Measurements from ENCODE around the gene POLE3.
A peak's percentile ranks its signal among the peaks of the same experiment; 100 is the strongest.
"Not testable (repeated sequence)": the region's sequence is repeated elsewhere in the genome, so short reads cannot be mapped to it uniquely, and the experiment has no call there.

POLE3 gene

GRCh38 chr9:113403646-113404045 lies 6.8 kb downstream of the POLE3 start:
- no peak for DNase-seq (ENCODE audit: low read depth in 2 of 2)

DNA sequence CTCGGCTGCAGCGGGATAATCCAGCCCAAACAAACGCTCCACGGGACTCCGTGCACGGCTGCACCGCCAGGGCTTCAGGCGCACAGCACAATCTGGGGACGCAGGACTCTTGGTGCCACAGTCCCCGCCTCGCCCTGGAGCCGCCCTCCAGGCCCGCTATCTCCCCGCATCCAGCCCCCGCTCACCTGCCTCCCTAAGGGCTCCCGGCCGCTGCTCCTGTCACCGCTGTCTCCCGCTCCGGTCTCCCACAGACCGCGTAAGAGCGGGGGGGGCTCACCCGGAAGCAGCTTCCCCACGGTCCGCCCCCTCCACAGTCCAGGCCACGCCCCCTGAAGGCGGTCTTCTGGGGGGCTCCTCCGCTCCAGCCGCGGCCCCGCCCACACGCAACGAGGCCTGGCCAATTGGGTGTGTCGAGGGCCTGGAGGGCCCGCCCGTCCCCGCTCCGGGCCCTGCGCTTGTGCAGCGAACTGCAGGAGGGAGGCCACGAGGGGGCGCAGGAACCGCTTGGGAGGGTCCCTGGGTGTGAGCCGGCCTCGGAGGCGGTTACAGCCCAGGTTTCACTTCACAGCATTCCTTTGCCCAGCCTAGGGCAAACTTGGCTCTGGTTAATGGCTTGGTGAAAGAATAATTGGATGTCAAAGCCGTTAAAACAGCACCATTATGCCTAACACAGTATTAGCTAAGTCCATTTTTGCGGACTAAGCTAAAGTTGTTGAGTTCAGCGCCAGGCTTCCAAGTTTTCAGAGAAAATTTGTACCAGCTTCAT lies 9.3 kb downstream of the POLE3 start, which contains the start of gene ALAD:
TSS of gene ALAD (minus strand) at position 258 of the 766 bp plus-strand sequence. CDS start 7,725 bp downstream, outside the sequence.
- DNase-seq (ENCODE audit: low read depth in 2 of 2) = peak; percentile 97 to 99

DNA sequence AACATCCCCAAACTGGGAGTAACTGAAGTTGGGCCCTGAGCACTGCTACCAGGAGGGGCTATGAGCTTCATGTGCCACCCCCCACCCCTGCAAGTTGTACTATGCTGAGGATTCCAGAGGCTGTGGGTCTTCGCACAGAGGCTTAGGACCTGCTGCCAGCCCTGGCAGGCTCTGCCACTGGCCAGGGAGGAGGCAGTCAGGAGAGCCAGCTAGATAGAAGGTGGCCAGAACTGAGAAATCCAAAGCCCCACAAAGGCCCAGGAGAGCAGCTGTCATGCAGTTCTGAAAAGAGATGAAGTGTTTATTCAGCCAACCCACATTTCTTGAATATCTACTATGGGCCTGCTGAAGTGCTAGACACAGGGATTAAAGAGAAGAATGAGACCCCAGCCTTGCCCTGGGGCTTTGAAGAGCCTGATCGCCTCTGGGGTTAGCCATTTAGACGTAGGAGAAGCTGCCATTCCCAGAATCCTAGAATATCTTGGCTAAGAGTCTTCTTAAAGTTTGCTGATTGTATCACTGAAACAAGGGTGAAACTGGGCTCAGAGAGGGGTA lies 10.8 kb downstream of the POLE3 start:
- DNase-seq (ENCODE audit: low read depth in 2 of 2) = no peak

DNA sequence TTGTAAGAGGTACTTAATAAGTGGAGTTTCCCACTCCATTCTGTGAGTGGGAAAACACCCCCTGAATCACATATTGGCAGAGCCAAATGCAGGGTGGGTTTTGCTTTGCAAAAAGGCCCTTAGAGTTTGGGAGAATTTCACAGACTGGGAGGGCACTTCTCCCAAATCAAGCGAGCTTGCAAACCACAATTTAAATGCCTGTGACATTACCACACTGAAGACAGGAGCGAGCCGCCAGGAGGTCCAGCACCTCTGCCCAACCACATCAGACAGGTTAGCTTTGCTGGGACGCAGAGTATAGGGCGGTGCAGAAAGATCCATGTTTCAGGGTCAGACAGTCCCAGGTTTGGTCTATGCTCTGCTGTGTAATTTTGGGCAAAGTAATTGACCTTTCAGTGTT lies 11.7 kb downstream of the POLE3 start:
- no peak for DNase-seq (ENCODE audit: low read depth in 2 of 2)

DNA sequence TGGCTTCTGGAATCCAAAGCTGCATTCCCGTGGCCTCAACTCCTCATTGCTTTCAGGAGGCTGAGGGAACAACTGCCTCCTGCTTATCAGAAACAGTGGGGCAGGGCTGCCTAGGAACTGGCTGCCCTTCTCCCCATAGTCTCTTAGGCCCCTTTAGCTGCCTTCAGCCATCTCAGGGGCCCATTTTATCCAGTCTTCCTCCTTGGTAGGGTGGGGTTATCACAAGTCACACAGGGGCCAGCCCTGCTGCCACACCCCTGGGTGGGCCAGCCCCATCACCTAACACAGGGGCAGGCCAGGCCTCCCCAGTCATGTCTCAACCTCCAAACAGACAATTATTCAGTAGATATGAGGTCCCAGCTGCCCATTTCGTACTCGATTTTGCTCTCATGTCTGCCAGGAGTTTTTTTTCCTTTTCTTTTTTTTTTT lies 13.3 kb downstream of the POLE3 start:
- DNase-seq (ENCODE audit: low read depth in 2 of 2) = no peak

DNA sequence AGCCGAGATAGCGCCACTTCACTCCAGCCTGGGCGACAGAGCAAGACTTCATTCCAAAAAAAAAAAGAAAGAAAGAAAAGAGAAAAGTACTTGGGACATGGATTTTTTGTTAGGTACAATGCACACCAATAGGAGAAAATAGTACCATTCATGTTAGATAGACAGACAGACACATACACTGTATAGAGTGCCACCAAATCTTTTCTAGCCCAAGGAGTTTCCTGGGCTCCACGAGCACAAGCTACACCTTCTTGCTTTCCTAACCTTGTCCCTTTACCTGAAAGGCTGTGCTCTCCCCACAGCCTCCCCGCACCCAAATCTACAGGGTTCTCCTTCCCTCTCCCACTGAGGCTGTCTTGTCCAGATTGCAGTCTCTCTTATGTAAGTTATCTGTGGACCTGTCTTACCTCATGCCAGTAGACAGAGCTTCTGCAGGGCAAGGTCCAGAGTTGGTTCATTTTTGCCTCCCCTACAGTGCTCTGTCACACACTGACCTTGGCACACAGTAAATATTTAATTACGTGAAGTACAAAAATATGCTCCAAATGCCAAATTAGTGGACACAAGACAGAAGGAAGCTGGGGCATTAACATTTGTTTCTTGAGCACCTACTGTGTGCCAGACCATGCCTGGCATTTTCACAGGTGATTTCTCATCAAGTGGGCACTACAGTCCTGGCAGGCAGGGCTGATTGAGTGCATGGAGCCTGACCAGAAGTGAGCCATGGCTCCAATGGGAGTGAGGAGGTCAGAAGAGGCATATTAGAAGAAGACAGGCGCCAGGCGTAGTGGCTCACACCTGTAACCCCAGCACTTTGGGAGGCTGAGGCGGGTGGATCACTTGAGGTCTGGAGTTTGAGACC lies 15.2 kb downstream of the POLE3 start:
- no peak for DNase-seq (ENCODE audit: low read depth in 2 of 2)

- DNase-seq (ENCODE audit: low read depth in 2 of 2) = no peak
These were observed 17.2 kb downstream of the POLE3 start for GRCh38 chr9:113393281-113393680.

DNA sequence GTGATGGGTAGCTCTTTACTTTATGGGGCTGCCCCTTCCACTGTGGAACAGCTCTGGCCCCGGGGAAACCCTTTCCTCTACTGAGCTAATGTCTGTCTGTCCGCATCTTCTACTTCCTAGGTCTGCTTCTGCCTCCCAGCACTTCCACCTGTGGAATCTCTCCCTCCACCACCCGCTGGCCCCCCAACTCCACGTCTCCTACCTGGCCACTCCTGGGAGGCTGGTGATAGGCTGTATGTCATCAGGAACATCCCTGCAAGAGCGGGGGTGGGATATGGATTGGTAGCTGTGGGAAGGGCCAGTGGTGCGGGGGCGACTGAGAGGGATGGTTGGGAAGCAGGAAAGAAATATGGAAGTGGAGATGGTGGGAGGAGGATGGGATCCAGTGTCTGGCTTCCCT lies 18.6 kb downstream of the POLE3 start:
- DNase-seq (ENCODE audit: low read depth in 2 of 2) = no peak

- no peak for DNase-seq (ENCODE audit: low read depth in 2 of 2)
These were observed 20.1 kb downstream of the POLE3 start for GRCh38 chr9:113390192-113390960.

- no peak for DNase-seq (ENCODE audit: low read depth in 2 of 2)
These were observed 21.0 kb downstream of the POLE3 start for GRCh38 chr9:113389451-113389850.

- no peak for DNase-seq (ENCODE audit: low read depth in 2 of 2)
These were observed 21.6 kb downstream of the POLE3 start for GRCh38 chr9:113388833-113389232.

GRCh38 chr9:113387560-113388230 lies 22.8 kb downstream of the POLE3 start:
- no peak for DNase-seq (ENCODE audit: low read depth in 2 of 2)

DNA sequence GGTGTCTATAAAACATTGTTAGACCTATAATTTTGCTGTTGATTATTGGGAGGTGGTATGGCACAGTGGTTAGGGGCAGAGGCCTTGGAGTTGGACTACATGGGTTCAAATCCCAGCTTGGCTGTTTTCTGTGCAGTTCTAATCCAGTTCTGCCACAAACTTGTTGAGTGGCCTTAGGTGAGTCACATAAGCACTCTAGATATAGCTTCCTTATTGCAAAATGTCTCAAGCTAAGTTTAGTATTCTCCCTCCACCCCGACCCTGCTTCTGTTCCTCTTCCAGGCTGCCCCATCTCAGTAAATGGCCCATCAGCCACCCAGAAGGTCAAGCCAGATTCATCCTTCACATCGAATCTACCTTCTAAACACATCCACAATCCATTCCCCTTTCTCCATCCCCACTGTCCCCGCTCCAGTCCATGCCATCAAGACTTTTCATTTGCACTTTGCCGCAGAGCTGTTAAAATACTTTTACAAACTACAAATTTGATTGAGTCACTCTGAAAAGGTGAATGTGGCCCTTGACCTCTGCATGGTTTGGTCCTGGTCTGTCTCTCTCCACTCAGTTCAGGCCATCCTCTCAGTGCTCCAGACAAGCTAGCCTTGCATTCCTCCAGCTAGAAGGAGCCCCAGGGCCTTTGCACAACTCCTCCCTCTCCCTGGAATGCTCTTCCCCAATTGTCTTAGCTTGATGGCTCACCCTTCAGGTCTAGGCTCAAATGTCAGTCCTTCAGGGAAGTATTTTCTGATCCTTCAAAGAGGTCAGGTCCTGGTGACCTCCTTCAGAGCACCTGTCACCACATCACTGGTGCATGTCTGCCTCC lies 23.7 kb downstream of the POLE3 start:
- no peak for DNase-seq (ENCODE audit: low read depth in 2 of 2)

DNA sequence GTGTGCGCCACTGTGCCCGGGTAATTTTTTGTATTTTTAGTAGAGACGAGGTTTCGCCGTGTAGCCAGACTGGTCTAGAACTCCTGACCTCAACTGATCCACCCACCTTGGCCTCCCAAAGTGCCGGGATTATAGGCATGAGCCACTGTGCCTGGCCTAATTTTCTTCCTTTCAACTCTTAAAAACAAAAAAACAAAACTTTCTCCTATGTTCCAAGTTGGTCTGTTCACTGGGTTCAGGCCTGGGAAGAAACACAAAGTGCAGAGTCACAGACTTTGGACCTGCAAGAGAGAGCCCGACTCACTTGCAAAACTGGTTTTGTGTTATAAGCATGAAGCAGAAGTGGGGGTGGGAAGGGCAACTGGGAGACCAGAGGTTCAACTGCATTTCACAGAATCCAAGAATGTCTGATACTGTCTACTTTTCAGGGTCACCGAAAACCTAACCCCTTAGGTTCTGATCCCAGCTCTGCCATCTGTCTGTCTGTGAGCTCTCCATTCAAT lies 28.5 kb downstream of the POLE3 start:
- DNase-seq (ENCODE audit: low read depth in 2 of 2) = no peak

GRCh38 chr9:113381441-113381840 lies 29.0 kb downstream of the POLE3 start:
- not testable (repeated sequence) for DNase-seq (ENCODE audit: low read depth in 2 of 2)

- no peak for DNase-seq (ENCODE audit: low read depth in 2 of 2)
These were observed 29.6 kb downstream of the POLE3 start for GRCh38 chr9:113380869-113381378.

DNA sequence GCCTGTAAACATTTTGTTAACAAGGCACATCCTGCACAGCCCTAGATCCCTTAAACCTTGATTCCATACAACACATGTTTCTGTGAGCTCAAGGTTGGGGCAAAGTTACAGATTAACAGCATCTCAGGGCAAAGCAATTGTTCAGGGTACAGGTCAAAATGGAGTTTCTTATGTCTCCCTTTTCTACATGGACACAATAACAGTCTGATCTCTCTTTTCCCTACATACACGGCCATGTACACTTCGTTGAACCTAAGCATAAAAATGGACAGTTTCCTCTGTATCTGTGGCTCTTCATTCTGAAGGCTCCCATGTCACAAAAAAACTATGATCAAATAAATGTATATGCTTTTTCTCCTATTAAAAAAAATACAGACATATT lies 30.7 kb downstream of the POLE3 start:
- DNase-seq (ENCODE audit: low read depth in 2 of 2) = not testable (repeated sequence)

DNA sequence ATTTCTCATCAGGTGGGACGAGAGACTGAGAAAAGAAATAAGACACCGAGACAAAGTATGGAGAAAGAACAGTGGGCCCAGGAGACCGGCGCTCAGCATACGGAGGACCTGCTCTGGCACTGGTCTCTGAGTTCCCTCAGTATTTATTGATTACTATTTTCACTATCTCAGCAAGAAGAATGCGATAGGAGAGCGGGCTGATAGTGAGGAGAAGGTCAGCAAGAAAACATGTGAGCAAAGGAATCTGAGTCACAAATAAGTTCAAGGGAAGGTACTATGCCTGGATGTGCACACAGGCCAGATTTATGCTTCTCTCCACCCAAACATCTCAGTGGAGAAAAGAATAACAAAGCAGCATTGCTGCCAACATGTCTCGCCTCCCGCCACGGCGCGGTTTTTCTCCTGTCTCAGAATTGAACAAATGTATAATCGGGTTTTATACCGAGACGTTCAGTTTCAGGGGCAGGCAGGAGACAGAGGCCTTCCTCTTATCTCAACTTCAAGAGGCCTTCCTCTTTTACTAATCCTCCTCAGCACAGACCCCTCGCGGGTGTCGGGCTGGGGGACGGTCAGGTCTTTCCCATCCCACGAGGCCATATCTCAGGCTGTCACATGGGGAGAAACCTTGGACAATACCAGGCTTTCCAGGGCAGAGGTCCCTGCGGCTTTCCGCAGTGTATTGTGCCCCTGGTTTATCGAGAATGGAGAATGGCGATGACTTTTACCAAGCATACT lies 31.2 kb downstream of the POLE3 start:
- DNase-seq (ENCODE audit: low read depth in 2 of 2) = not testable (repeated sequence)
